Stimulated activated naive CD8-positive, alpha-beta T cell treated with anti-CD3 and anti-CD28 coated beads, Interleukin-15, Interleukin-2, amounts not matched to agents 100 ng/mL and 50 ng/mL, for 24 hours (primary cell): Measurements from ENCODE around the gene RNU1-3.
"Not testable (repeated sequence)": the region's sequence is repeated elsewhere in the genome, so short reads cannot be mapped to it uniquely, and the experiment has no call there.

Source experiments
- H3K27ac Mint-ChIP-seq: one replicate; pipeline ENCODE4 v1.8.0; 2021; ENCODE audit warnings: mild to moderate bottlenecking, mixed read lengths
- H3K27me3 Mint-ChIP-seq: one replicate; pipeline ENCODE4 v1.8.0; 2021; ENCODE audit warnings: mixed read lengths
- H3K36me3 Mint-ChIP-seq: one replicate; pipeline ENCODE4 v1.8.0; 2021; ENCODE audit warnings: low read depth, mixed read lengths
- H3K4me1 Mint-ChIP-seq: one replicate; pipeline ENCODE4 v1.8.0; 2021; ENCODE audit warnings: low read depth, mixed read lengths
- H3K4me3 Mint-ChIP-seq: one replicate; pipeline ENCODE4 v1.8.0; 2021; ENCODE audit warnings: mild to moderate bottlenecking, mixed read lengths
- H3K9me3 Mint-ChIP-seq: one replicate; pipeline ENCODE4 v1.8.0; 2021; ENCODE audit warnings: mixed read lengths

RNU1-3 gene

GRCh38 chr1:16701189-16701588 lies 34.4 kb upstream of the RNU1-3 start:
- not testable (repeated sequence) for H3K27me3 Mint-ChIP-seq, H3K4me3 Mint-ChIP-seq, H3K9me3 Mint-ChIP-seq, H3K4me1 Mint-ChIP-seq, H3K36me3 Mint-ChIP-seq, H3K27ac Mint-ChIP-seq

DNA sequence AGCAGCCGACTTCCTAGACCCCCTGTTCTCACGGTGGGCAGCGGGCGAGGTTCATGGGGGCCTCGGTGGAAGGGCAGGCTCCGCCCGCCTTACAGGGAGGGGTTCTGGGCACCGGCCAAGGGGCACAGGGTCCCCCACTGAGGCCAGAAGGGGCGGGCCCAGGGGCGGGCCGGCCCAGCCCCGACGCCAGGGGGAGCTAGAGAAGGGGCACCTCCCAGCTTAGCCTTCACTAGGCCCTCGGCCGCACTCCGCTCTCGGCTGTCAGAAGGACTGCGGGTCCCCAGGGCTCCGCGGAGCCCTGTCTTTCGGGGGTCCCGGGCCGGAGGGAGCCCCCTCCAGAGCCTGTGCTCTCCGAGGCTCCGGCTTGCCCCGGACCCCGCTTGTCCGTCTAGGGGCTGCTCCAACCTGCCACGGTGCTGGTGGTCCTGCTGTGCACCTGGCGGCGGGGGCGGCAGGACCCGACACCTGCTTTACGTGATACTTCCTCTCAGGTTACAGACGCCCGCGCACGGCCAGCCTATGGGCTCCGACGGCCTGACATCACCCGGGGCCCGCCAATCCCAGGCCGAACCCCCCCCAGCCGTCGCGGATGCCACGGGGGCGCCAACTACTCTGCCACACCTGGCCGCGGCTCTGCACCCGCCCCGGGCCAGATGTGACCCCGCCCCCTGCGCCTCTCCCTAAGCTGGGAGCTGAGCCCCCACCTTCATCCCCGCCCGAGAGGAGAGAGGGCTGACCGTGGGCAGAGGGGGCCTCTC lies 33.6 kb upstream of the RNU1-3 start:
- H3K27me3 Mint-ChIP-seq, H3K27ac Mint-ChIP-seq, H3K9me3 Mint-ChIP-seq, H3K4me1 Mint-ChIP-seq, H3K4me3 Mint-ChIP-seq, H3K36me3 Mint-ChIP-seq: not testable (repeated sequence)

DNA sequence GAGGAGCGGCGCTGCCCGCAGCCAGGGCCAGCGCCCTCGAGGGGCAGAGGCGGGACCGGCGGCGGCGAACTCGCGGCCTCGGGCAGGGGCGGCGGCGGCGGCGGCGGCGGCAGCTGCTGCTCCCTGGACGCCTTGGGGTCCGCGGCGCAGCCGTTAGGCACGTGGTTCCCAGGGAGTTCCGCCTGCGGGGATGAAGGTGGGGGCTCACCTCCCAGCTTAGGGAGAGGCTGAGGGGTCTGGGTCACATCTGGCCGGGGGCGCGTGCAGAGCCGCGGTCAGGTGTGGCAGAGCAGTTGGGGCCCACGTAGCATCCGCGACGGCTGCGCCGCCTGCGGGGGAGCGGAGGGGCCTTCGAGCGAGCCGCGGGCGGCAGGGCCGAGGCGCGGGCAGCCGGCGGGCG lies 32.7 kb upstream of the RNU1-3 start:
- H3K27ac Mint-ChIP-seq, H3K27me3 Mint-ChIP-seq, H3K4me1 Mint-ChIP-seq, H3K4me3 Mint-ChIP-seq, H3K36me3 Mint-ChIP-seq, H3K9me3 Mint-ChIP-seq: not testable (repeated sequence)

GRCh38 chr1:16697152-16697551 lies 30.4 kb upstream of the RNU1-3 start:
- not testable (repeated sequence) for H3K36me3 Mint-ChIP-seq, H3K27ac Mint-ChIP-seq, H3K4me3 Mint-ChIP-seq, H3K9me3 Mint-ChIP-seq, H3K27me3 Mint-ChIP-seq, H3K4me1 Mint-ChIP-seq

- not testable (repeated sequence) for H3K4me3 Mint-ChIP-seq, H3K36me3 Mint-ChIP-seq, H3K9me3 Mint-ChIP-seq, H3K27ac Mint-ChIP-seq, H3K27me3 Mint-ChIP-seq, H3K4me1 Mint-ChIP-seq
Observed at GRCh38 chr1:16696507-16697150, 29.9 kb upstream of the RNU1-3 start.

- H3K36me3 Mint-ChIP-seq, H3K4me1 Mint-ChIP-seq, H3K9me3 Mint-ChIP-seq, H3K27me3 Mint-ChIP-seq, H3K4me3 Mint-ChIP-seq, H3K27ac Mint-ChIP-seq: not testable (repeated sequence)
Observed at GRCh38 chr1:16694308-16694702, 27.6 kb upstream of the RNU1-3 start.

DNA sequence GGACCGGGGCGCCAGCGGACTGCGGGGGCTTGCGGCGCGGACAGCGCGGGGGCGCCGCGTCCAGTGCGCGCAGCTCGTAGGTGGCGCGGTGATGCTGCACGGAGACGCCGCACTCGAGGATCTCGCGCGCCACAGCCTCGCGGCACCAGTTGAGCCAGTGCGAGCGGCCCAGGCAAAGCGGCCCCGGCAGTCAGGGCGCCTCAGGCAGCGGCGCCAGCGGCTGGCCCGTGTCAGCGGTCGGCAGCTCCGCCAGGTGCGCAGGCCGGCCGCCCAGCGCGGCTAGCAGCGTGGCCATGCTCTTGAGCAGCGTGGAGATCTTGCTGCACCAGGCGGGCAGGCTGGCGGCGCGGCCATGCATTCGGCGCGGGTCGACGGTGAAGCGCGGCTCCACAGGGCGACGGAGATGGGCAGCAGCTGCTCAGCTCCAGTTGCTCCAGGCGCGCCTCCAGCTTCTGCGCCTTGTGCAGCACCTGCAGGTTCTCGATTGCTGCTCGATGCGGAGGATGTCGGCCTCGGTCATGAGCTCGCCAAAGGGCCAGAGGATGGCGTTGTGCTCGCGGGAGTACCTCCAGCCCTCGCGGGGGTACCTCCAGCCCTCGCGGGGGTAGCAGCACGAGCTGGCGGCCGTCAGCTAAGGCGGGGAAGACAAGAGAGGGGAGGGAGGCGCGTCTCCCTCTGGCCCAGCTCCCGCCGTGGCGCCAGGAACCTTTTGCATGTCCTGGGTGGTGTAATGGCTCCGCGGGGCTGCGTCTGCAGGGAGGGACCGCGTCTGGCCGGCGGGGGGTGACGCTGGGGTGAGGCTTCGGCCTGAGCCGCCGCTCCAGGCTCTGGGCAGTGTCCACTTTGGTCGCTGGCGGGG lies 26.9 kb upstream of the RNU1-3 start:
- not testable (repeated sequence) for H3K4me3 Mint-ChIP-seq, H3K9me3 Mint-ChIP-seq, H3K27me3 Mint-ChIP-seq, H3K4me1 Mint-ChIP-seq, H3K27ac Mint-ChIP-seq, H3K36me3 Mint-ChIP-seq

GRCh38 chr1:16692717-16693448 lies 26.1 kb upstream of the RNU1-3 start:
- H3K4me3 Mint-ChIP-seq, H3K27me3 Mint-ChIP-seq, H3K27ac Mint-ChIP-seq, H3K36me3 Mint-ChIP-seq, H3K9me3 Mint-ChIP-seq, H3K4me1 Mint-ChIP-seq: not testable (repeated sequence)

DNA sequence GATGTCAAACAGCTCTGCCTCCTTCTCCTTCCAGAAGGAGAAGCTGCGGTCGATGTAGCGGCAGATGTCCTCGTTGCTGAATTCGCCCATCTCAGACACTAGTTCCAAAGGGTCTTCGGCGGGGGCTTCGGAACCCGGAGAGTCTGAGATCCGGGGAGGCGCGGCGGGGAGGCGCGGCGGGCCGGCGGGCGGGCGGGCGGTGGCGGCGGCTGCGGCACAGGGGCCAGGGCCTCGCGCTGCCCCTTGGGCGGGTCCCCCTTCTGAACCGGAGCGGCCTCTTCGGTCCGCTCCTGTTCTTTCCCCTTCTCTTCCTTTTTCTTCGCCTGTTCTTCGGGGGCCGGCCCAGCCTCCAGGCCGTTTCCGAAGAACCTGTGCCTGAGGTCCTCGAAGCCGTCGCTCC lies 25.5 kb upstream of the RNU1-3 start:
- not testable (repeated sequence) for H3K9me3 Mint-ChIP-seq, H3K4me1 Mint-ChIP-seq, H3K4me3 Mint-ChIP-seq, H3K36me3 Mint-ChIP-seq, H3K27ac Mint-ChIP-seq, H3K27me3 Mint-ChIP-seq

DNA sequence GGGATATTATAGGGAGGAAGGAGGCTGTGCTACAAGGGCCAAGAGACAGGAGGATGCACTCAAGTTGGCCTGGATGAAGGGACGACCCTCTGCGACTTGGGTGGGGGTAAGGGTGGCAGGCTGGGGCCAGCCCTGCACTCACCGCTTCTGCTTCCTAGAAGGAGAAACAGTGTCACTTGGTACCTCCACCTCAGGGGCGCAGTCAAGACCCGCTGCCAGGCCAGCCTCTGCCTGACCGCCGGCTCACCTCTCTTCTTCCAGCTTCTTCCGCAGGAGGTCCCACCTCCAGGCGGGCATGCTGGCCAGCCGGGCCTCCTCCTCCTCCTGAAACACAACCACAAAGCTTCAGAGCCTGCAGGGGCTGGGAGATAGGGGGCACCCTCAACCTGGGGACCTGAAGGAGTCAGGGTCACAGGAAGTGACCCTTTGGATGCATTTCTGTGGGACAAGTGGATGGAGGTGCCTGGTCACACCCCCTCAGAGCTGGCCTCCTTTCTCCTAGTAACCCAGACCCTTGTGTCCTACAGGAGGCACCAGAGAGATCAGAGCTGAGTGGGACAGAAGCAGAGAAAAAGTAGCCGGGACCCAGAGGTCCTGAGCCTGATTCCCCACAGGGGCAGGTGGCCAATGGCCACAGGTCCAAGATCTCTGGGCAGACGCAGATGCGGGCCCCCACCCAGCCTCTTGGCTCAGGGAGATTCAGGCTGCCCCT lies 24.4 kb upstream of the RNU1-3 start:
- H3K27ac Mint-ChIP-seq, H3K36me3 Mint-ChIP-seq, H3K27me3 Mint-ChIP-seq, H3K9me3 Mint-ChIP-seq, H3K4me1 Mint-ChIP-seq, H3K4me3 Mint-ChIP-seq: not testable (repeated sequence)

- peaks cover 12% of the 10 kb centered on the region for H3K27me3 Mint-ChIP-seq
- H3K27ac Mint-ChIP-seq, H3K4me3 Mint-ChIP-seq, H3K9me3 Mint-ChIP-seq, H3K36me3 Mint-ChIP-seq, H3K4me1 Mint-ChIP-seq: not testable (repeated sequence)
Observed at GRCh38 chr1:16687132-16687800, 20.5 kb upstream of the RNU1-3 start.

DNA sequence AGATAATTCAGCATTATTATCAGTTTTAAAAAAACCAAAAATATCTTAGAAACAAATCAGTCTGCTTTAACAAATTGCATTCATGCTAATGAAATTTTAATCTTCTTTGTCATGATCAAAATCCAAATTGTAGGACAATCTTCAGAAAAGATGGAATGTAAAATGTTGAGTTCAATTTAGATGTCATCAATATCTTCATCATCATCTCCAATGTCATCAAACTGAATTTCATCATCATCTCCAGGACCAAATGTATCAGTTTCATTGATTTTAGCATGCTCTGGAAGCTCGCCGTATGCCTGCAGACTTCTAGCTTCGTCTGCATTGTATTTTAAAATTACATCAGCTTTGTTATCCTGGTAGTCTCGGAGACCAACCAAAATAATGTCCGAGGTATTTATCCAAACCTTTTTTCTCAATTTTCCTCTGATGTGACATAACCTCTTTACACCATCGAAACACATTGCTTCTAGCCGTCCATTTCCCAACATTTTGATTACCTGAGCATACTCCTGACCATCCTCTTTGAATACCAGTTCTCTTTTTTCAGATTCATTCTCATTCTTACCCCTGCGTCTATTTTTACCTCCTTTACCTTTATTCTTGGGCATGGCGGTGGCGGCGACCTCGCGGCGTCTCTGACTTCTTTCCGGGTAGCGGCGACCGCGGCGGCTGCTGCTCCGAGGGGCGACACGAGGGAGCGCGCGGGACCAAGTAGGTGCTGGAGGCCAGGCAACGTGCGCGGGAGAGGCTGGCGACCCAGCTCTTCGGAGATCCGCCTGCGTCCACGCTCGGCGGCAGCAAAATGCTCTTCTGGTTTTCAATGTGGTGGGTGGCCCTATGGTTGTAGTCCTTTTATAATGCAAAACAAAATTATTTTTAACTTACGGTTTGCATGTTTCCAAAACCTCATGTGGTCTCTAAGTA lies 19.0 kb upstream of the RNU1-3 start:
- H3K9me3 Mint-ChIP-seq, H3K4me3 Mint-ChIP-seq, H3K4me1 Mint-ChIP-seq, H3K36me3 Mint-ChIP-seq, H3K27ac Mint-ChIP-seq: not testable (repeated sequence)
- H3K27me3 Mint-ChIP-seq = peaks cover 14% of the 10 kb centered on the region

GRCh38 chr1:16684738-16685337 lies 18.1 kb upstream of the RNU1-3 start:
- not testable (repeated sequence) for H3K9me3 Mint-ChIP-seq, H3K4me3 Mint-ChIP-seq, H3K36me3 Mint-ChIP-seq, H3K27ac Mint-ChIP-seq, H3K4me1 Mint-ChIP-seq
- peaks cover 19% of the 10 kb centered on the region for H3K27me3 Mint-ChIP-seq
